ENCODE measurements around the gene CXCL11. TPM values are rescaled to one million over a fixed set of nuclear protein-coding genes. Genes with fewer than 3 reads are reported as not detected.

Gene CXCL11
- total RNA-seq, 1 donor from 2014 or later = 0.62 TPM

DNA sequence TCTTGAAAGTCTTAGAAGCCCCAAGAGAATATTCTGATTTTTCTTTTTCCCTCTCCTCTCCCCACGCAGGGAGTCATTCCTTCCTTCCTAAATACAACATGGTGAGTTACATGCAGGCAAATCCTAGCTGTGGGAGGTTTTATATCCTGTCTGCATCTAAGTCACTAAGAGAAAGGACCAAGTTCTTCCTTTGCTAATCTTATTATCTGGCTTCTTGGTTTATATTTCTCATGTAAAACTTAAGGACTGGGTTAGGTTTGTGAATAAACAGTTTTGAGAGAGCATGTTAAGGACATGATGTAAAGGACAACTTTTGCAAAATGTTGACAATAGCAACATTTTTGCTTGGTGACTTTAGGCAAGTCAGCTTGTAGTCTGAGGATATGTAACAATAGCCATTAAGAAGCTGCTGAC lies 23.5 kb downstream of the CXCL11 start:
- intact Hi-C loops (cut with DNase I) = no loop called here
- Histone ChIP-seq H3K4me3 (no peak overlapping the region), H3K27ac (peak overlapping the region; percentile 65), H3K9me3 (no peaks in the 10 kb centered on the region), H3K4me1 (peaks cover 8% of the 10 kb centered on the region), H3K27me3 (ENCODE audit: low read depth) (no peaks in the 10 kb centered on the region), H3K36me3 (no peaks in the 10 kb centered on the region)
- ATAC-seq (no peak), DNase-seq (no peak)
- TF ChIP-seq, protein P1, sequence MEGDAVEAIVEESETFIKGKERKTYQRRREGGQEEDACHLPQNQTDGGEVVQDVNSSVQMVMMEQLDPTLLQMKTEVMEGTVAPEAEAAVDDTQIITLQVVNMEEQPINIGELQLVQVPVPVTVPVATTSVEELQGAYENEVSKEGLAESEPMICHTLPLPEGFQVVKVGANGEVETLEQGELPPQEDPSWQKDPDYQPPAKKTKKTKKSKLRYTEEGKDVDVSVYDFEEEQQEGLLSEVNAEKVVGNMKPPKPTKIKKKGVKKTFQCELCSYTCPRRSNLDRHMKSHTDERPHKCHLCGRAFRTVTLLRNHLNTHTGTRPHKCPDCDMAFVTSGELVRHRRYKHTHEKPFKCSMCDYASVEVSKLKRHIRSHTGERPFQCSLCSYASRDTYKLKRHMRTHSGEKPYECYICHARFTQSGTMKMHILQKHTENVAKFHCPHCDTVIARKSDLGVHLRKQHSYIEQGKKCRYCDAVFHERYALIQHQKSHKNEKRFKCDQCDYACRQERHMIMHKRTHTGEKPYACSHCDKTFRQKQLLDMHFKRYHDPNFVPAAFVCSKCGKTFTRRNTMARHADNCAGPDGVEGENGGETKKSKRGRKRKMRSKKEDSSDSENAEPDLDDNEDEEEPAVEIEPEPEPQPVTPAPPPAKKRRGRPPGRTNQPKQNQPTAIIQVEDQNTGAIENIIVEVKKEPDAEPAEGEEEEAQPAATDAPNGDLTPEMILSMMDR (IDR thresholded peaks at IDR 0.05) = no peak

DNA sequence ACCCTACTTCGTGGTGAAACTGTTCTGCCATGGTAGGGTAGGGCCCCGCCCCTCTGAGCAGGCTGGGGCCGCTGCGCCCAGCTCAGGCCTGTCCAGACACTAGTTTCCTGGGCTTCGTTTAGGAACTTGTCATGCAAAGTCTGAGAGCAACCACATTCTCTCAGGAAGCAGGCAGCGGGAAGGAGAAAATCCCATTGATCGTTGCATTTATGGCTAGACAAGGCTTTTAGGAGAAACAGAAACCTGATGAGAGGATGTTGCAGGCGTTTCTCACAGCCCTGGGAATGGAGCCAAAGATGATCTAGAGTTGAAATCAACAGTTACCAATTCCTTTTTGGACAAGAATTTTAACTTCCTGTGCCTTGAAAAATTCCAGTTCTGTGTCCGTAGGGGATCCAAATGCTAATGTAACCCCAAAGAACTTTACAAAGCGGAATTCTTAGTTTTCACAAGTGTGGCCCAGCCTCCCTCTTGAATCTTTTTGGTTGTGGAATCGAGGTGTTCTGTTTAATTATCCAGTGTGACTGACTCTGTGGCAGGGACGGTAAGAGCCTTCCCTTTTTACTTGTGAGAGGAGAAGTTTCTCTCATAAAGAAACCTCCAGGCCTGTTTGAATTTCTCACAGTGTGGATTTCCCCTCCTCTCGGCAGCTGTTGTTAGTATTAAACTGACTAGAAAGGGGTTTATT lies 24.0 kb downstream of the CXCL11 start:
- TF ChIP-seq, protein P1 (IDR thresholded peaks at IDR 0.05) = no peak
- no peak overlapping the region for H3K4me3 ChIP-seq
- no peaks in the 10 kb centered on the region for H3K9me3 ChIP-seq
- no peaks in the 10 kb centered on the region for H3K27me3 ChIP-seq (ENCODE audit: low read depth)
- H3K4me1 ChIP-seq = peaks cover 8% of the 10 kb centered on the region
- H3K27ac ChIP-seq = peak overlapping the region; percentile 65
- DNase-seq (no peak), ATAC-seq (peak in 1 of 2 donors; percentile 62)
- intact Hi-C loops (cut with DNase I) = no loop called here
- H3K36me3 ChIP-seq = no peaks in the 10 kb centered on the region

DNA sequence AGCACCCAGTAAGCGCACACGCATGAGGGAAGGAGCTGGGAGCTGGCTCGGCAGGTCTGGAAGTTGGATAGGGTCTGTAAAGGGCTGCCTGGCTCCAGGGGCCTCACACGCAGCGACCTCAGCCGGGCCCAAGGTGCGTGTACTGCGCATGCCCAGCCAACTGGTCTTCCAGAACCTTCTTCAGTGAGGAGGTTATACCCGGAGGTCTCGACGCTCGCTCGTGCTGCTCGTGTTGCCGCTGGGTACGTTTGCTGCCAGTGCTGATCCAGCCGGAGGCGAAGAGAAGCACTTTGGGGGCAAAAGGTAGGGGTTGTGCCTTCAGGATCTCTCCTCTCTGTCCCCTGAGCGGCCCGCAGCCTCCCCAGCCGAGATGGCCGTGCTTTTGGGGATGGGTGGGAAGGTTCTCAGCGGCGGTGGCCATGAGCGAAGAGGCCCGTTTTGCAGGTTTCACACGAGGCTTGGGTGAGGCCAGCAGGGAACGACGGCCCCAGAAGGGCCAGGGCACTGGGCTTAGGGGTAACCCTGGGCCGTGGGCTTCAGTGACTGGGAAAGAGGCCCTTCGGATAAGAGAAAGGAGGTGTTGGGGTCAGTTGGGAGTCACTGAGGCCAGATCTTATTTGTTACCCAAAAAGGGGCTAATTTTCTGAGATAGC lies 24.7 kb downstream of the CXCL11 start:
- intact Hi-C loops (cut with DNase I) = no loop called here
- DNase-seq (no peak), ATAC-seq (peak in 1 of 2 donors; percentile 32)
- H3K4me1 ChIP-seq = peaks cover 8% of the 10 kb centered on the region
- no peaks in the 10 kb centered on the region for H3K9me3 ChIP-seq
- H3K27me3 ChIP-seq (ENCODE audit: low read depth) = no peaks in the 10 kb centered on the region
- H3K36me3 ChIP-seq = no peaks in the 10 kb centered on the region
- TF ChIP-seq, protein P1 (IDR thresholded peaks at IDR 0.05) = no peak
- H3K27ac ChIP-seq = peak overlapping the region; percentile 65
- no peak overlapping the region for H3K4me3 ChIP-seq

DNA sequence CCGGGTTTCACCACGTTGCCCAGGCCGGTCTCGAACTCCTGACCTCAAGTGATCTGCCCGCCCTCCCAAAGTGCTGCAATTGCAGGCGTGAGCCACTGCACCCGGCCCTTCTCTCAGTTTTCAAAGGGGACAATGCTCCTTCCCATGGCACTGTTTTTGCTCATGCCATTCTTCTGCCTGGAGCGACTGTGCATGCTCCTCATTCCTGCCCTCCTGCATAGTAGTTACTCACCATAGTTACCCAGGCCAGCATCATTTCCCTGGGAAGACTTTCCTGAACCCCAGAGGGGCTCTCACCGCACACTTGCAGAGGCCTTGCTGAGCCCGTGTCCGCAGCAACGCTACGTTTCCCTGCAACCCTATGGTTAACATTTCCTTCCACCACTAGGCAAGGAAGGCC lies 25.3 kb downstream of the CXCL11 start:
- no peaks in the 10 kb centered on the region for H3K36me3 ChIP-seq
- no peak overlapping the region for H3K4me3 ChIP-seq
- H3K4me1 ChIP-seq = peaks cover 8% of the 10 kb centered on the region
- TF ChIP-seq, protein P1 (IDR thresholded peaks at IDR 0.05) = no peak
- DNase-seq = no peak
- intact Hi-C loops (cut with DNase I) = no loop called here
- H3K27ac ChIP-seq = no peak overlapping the region
- no peak for ATAC-seq
- H3K9me3 ChIP-seq = no peaks in the 10 kb centered on the region
- H3K27me3 ChIP-seq (ENCODE audit: low read depth) = no peaks in the 10 kb centered on the region

DNA sequence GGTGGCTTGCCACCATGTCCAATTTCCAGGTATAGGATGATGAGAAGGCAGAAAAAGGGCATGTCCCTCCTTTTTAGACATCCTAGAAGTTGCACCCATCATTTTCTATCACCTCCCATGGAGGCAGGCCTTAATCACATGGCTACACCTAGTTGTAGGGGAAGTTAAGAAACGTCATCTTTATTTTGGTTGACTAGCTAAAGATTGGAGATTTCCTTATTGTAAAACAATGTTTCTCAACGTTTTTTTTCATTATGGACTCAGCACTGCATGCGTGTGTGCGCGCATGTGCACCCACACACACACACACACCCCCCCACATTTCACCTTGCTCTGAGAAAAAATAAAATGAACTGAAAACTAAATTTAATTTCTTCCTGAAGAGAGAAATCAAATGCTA lies 26.6 kb downstream of the CXCL11 start:
- DNase-seq (no peak), ATAC-seq (no peak)
- Histone ChIP-seq H3K27ac (no peak overlapping the region), H3K36me3 (no peaks in the 10 kb centered on the region), H3K9me3 (no peaks in the 10 kb centered on the region), H3K27me3 (ENCODE audit: low read depth) (no peaks in the 10 kb centered on the region), H3K4me3 (no peak overlapping the region), H3K4me1 (peaks cover 8% of the 10 kb centered on the region)
- TF ChIP-seq, protein P1 (IDR thresholded peaks at IDR 0.05) = no peak
- intact Hi-C loops (cut with DNase I) = no loop called here
